GM12878 (cell line): ENCODE data around the gene DEXI.

Source experiments
- CBFB ChIP-seq: IDR thresholded peaks from 2 replicates; pipeline ENCODE4 v1.6.1; 2016; ENCODE audit warnings: antibody characterized with exemption, low read depth
- CBX3 ChIP-seq: fragments of 200-600 bp; sonication (generic); IDR thresholded peaks from 2 replicates; pipeline ENCODE4 v1.6.1; 2016; ENCODE audit warnings: low read depth, borderline replicate concordance
- JUND ChIP-seq: IDR thresholded peaks from 2 replicates; pipeline ENCODE4 v1.6.1; 2012; ENCODE audit warnings: low read depth, mild to moderate bottlenecking, low read length, improper control_type of control experiment, moderate library complexity
- NR2F1 ChIP-seq: fragments of 450-650 bp; conservative IDR thresholded peaks from 2 replicates; pipeline ENCODE4 v1.6.1; 2017; ENCODE audit warnings: mild to moderate bottlenecking
- PAX5 ChIP-seq: IDR thresholded peaks from 2 replicates; pipeline ENCODE4 v1.6.1; 2011; ENCODE audit warnings: low read depth, low read length, borderline replicate concordance
- POLR2AphosphoS5 ChIP-seq: IDR thresholded peaks from 2 replicates; pipeline ENCODE4 v1.6.1; 2011; ENCODE audit warnings: mild to moderate bottlenecking, low read length, inconsistent platforms
- SIX5 ChIP-seq: IDR thresholded peaks from 2 replicates; pipeline ENCODE4 v1.6.1; 2011; ENCODE audit warnings: mild to moderate bottlenecking, low read depth, low read length, moderate library complexity; ENCODE audit not compliant: severe bottlenecking
- TF ChIP-seq, protein P1 (sequence below), 3 experiments: IDR thresholded peaks in 2 of 3; conservative IDR thresholded peaks in 1 of 3; 2 replicates each; pipeline ENCODE4 v1.5.1; 2011; ENCODE audit warnings: low read depth in 3 of 3, low read length in 3 of 3, mild to moderate bottlenecking in 3 of 3, control low read depth in 2 of 3, moderate library complexity in 2 of 3, inconsistent platforms in 1 of 3, mixed read lengths in 1 of 3; ENCODE audit not compliant: control insufficient read depth in 2 of 3, insufficient read depth in 1 of 3; ENCODE audit errors: extremely low read depth in 1 of 3
- TF ChIP-seq, protein P2 (sequence below): IDR thresholded peaks from 2 replicates; pipeline ENCODE4 v1.6.1; 2012; ENCODE audit warnings: mild to moderate bottlenecking, low read depth, low read length
- TF ChIP-seq, protein P3 (sequence below): IDR thresholded peaks from 2 replicates; pipeline ENCODE4 v1.6.1; 2012; ENCODE audit warnings: low read depth, low read length, improper control_type of control experiment
- TF ChIP-seq, protein P4 (sequence below): IDR thresholded peaks from 2 replicates; pipeline ENCODE4 v1.6.1; 2011; ENCODE audit warnings: low read depth, low read length, improper control_type of control experiment, borderline replicate concordance
- TF ChIP-seq, protein P5 (sequence below): IDR thresholded peaks from 2 replicates; pipeline ENCODE4 v1.6.1; 2011; ENCODE audit warnings: borderline replicate concordance, low read depth, mild to moderate bottlenecking, moderate library complexity, low read length; ENCODE audit not compliant: insufficient read depth, poor library complexity, severe bottlenecking

DNA sequence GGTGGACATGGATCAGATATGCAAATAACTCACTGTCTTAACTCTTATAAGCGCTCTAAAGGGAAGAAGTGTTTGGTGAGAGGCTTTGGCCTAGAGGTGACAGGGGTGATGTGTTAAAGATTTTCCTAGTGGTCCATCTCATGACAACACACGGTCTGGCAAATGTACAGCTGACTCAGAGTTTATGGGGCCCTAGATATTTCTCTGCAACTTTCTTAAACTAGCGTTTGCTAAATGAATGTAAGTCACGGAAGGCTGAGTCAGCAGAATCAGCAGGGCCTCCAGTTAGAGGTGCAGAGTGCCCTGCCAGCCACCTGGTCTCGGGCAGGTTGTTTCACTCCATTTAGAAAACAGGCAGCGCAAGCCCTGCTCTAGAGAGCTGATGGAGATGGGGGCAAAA lies 42.2 kb upstream of the DEXI start:
- TF ChIP-seq NR2F1: no peak
- TF ChIP-seq, protein P1, sequence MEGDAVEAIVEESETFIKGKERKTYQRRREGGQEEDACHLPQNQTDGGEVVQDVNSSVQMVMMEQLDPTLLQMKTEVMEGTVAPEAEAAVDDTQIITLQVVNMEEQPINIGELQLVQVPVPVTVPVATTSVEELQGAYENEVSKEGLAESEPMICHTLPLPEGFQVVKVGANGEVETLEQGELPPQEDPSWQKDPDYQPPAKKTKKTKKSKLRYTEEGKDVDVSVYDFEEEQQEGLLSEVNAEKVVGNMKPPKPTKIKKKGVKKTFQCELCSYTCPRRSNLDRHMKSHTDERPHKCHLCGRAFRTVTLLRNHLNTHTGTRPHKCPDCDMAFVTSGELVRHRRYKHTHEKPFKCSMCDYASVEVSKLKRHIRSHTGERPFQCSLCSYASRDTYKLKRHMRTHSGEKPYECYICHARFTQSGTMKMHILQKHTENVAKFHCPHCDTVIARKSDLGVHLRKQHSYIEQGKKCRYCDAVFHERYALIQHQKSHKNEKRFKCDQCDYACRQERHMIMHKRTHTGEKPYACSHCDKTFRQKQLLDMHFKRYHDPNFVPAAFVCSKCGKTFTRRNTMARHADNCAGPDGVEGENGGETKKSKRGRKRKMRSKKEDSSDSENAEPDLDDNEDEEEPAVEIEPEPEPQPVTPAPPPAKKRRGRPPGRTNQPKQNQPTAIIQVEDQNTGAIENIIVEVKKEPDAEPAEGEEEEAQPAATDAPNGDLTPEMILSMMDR (IDR thresholded peaks at IDR 0.05 in 2 of 3, conservative IDR thresholded peaks at IDR 0.05 in 1 of 3; ENCODE audit: control insufficient read depth in 2 of 3, extremely low read depth in 1 of 3, insufficient read depth in 1 of 3, low read depth in 3 of 3, low read length in 3 of 3): no peak
- no peak for TF ChIP-seq POLR2AphosphoS5
- TF ChIP-seq JUND: no peak
- TF ChIP-seq CBX3: no peak
- no peak for TF ChIP-seq PAX5
- TF ChIP-seq, protein P2, sequence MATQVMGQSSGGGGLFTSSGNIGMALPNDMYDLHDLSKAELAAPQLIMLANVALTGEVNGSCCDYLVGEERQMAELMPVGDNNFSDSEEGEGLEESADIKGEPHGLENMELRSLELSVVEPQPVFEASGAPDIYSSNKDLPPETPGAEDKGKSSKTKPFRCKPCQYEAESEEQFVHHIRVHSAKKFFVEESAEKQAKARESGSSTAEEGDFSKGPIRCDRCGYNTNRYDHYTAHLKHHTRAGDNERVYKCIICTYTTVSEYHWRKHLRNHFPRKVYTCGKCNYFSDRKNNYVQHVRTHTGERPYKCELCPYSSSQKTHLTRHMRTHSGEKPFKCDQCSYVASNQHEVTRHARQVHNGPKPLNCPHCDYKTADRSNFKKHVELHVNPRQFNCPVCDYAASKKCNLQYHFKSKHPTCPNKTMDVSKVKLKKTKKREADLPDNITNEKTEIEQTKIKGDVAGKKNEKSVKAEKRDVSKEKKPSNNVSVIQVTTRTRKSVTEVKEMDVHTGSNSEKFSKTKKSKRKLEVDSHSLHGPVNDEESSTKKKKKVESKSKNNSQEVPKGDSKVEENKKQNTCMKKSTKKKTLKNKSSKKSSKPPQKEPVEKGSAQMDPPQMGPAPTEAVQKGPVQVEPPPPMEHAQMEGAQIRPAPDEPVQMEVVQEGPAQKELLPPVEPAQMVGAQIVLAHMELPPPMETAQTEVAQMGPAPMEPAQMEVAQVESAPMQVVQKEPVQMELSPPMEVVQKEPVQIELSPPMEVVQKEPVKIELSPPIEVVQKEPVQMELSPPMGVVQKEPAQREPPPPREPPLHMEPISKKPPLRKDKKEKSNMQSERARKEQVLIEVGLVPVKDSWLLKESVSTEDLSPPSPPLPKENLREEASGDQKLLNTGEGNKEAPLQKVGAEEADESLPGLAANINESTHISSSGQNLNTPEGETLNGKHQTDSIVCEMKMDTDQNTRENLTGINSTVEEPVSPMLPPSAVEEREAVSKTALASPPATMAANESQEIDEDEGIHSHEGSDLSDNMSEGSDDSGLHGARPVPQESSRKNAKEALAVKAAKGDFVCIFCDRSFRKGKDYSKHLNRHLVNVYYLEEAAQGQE: no peak
- TF ChIP-seq, protein P3, sequence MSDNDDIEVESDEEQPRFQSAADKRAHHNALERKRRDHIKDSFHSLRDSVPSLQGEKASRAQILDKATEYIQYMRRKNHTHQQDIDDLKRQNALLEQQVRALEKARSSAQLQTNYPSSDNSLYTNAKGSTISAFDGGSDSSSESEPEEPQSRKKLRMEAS: no peak
- no peak for TF ChIP-seq CBFB
- TF ChIP-seq SIX5: no peak
- TF ChIP-seq, protein P4, sequence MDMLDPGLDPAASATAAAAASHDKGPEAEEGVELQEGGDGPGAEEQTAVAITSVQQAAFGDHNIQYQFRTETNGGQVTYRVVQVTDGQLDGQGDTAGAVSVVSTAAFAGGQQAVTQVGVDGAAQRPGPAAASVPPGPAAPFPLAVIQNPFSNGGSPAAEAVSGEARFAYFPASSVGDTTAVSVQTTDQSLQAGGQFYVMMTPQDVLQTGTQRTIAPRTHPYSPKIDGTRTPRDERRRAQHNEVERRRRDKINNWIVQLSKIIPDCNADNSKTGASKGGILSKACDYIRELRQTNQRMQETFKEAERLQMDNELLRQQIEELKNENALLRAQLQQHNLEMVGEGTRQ: no peak
- TF ChIP-seq, protein P5, sequence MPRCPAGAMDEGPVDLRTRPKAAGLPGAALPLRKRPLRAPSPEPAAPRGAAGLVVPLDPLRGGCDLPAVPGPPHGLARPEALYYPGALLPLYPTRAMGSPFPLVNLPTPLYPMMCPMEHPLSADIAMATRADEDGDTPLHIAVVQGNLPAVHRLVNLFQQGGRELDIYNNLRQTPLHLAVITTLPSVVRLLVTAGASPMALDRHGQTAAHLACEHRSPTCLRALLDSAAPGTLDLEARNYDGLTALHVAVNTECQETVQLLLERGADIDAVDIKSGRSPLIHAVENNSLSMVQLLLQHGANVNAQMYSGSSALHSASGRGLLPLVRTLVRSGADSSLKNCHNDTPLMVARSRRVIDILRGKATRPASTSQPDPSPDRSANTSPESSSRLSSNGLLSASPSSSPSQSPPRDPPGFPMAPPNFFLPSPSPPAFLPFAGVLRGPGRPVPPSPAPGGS: no peak
